ENCODE measurements around the gene CHAF1B. TPM values are rescaled to one million over a fixed set of nuclear protein-coding genes. Genes with fewer than 3 reads are reported as not detected.
A peak's percentile ranks its signal among the peaks of the same experiment; 100 is the strongest.

The CHAF1B gene
- polyA plus RNA-seq, 3 donors = 0.24 TPM; not detected in 2

- Mint-ChIP-seq H3K4me1 (no peaks in the 10 kb centered on the region), H3K4me3 (no peak overlapping the region), H3K27ac (peak overlapping the region in 4 of 7 donors; percentile 9 to 31 (median 27)), H3K36me3 (peaks cover 75 to 84% of the 10 kb centered on the region in 2 donors), H3K27me3 (ENCODE audit: low read depth in 3 of 3) (no peaks in the 10 kb centered on the region), H3K9me3 (no peaks in the 10 kb centered on the region)
- intact Hi-C loops (cut with micrococcal nuclease) = no loop called here
- Histone ChIP-seq H3K36me3 (replicated peaks in 1 of 2; ENCODE audit: control insufficient read depth in 1 of 2, insufficient read depth in 2 of 2, low read length in 2 of 2) (peaks cover 88 to 97% of the 10 kb centered on the region in 2 donors), H3K27me3 (ENCODE audit: control insufficient read depth in 2 of 2, insufficient read depth in 2 of 2, low read length in 2 of 2) (no peaks in the 10 kb centered on the region), H3K27ac (ENCODE audit: low read depth in 1 of 2, low read length in 2 of 2) (peak overlapping the region in 1 of 2 donors; percentile 26), H3K9me3 (replicated peaks in 1 of 2; ENCODE audit: control insufficient read depth in 1 of 2, insufficient read depth in 1 of 2, low read length in 2 of 2) (no peaks in the 10 kb centered on the region), H3K4me3 (replicated peaks in 1 of 3; ENCODE audit: low read depth in 2 of 3, low read length in 3 of 3) (no peak overlapping the region), H4K20me1 (ENCODE audit: insufficient read depth, low read length) (peaks cover 90% of the 10 kb centered on the region), H2AFZ (ENCODE audit: insufficient read depth, low read depth, low read length, poor library complexity, severe bottlenecking) (no peak overlapping the region), H3K4me1 (ENCODE audit: control insufficient read depth in 1 of 2, insufficient read depth in 2 of 2, low read length in 2 of 2) (no peaks in the 10 kb centered on the region), H3K79me2 (ENCODE audit: insufficient read depth, low read length) (peaks cover 29% of the 10 kb centered on the region), H3K4me2 (replicated peaks; ENCODE audit: extremely low read depth, low read length, poor library complexity, severe bottlenecking) (no peak overlapping the region), H3K9ac (ENCODE audit: insufficient read depth, low read length, poor library complexity, severe bottlenecking) (no peak overlapping the region)
- WGBS (ENCODE audit: insufficient coverage) = 100% methylated on average over 2 of the region's 11 CpGs
- no peak for DNase-seq
- TF ChIP-seq CTCF (IDR thresholded peaks at IDR 0.05) = no peak
Measured at GRCh38 chr21:36350282-36350910, 34.8 kb upstream of the CHAF1B start.

GRCh38 chr21:36354918-36355680, 30.1 kb upstream of the CHAF1B start:
- TF ChIP-seq CTCF (IDR thresholded peaks at IDR 0.05) = no peak
- intact Hi-C loops (cut with micrococcal nuclease) = no loop called here
- H3K36me3 Mint-ChIP-seq = peaks cover 59 to 71% of the 10 kb centered on the region in 2 donors
- Histone ChIP-seq H3K4me1 (ENCODE audit: control insufficient read depth in 1 of 2, insufficient read depth in 2 of 2, low read length in 2 of 2) (no peaks in the 10 kb centered on the region), H3K9me3 (replicated peaks in 1 of 2; ENCODE audit: control insufficient read depth in 1 of 2, insufficient read depth in 1 of 2, low read length in 2 of 2) (no peaks in the 10 kb centered on the region), H4K20me1 (ENCODE audit: insufficient read depth, low read length) (peaks cover 85% of the 10 kb centered on the region), H3K27ac (ENCODE audit: low read depth in 1 of 2, low read length in 2 of 2) (no peak overlapping the region), H3K4me2 (replicated peaks; ENCODE audit: extremely low read depth, low read length, poor library complexity, severe bottlenecking) (no peak overlapping the region), H3K4me3 (replicated peaks in 1 of 3; ENCODE audit: low read depth in 2 of 3, low read length in 3 of 3) (no peak overlapping the region), H3K79me2 (ENCODE audit: insufficient read depth, low read length) (peaks cover 22% of the 10 kb centered on the region), H2AFZ (ENCODE audit: insufficient read depth, low read depth, low read length, poor library complexity, severe bottlenecking) (no peak overlapping the region), H3K36me3 (replicated peaks in 1 of 2; ENCODE audit: control insufficient read depth in 1 of 2, insufficient read depth in 2 of 2, low read length in 2 of 2) (peaks cover 87 to 95% of the 10 kb centered on the region in 2 donors), H3K9ac (ENCODE audit: insufficient read depth, low read length, poor library complexity, severe bottlenecking) (no peak overlapping the region), H3K27me3 (ENCODE audit: control insufficient read depth in 2 of 2, insufficient read depth in 2 of 2, low read length in 2 of 2) (no peaks in the 10 kb centered on the region)
- no peaks in the 10 kb centered on the region for H3K9me3 Mint-ChIP-seq
- no peak overlapping the region for H3K4me3 Mint-ChIP-seq
- H3K27me3 Mint-ChIP-seq (ENCODE audit: low read depth in 3 of 3) = peaks cover 0 to 1% (median 1%) of the 10 kb centered on the region in 3 donors
- DNase-seq = no peak
- H3K27ac Mint-ChIP-seq = no peak overlapping the region
- H3K4me1 Mint-ChIP-seq = no peaks in the 10 kb centered on the region
- WGBS (ENCODE audit: insufficient coverage) = 100% methylated on average over 1 of the region's 5 CpGs

All from CD14-positive monocyte (primary cell).